ENCODE data around the gene CD96. TPM values are rescaled to one million over a fixed set of nuclear protein-coding genes. Genes with fewer than 3 reads are reported as not detected.

Gene CD96
- total RNA-seq, 1 donor from 2014 or later = 0.61 TPM

DNA sequence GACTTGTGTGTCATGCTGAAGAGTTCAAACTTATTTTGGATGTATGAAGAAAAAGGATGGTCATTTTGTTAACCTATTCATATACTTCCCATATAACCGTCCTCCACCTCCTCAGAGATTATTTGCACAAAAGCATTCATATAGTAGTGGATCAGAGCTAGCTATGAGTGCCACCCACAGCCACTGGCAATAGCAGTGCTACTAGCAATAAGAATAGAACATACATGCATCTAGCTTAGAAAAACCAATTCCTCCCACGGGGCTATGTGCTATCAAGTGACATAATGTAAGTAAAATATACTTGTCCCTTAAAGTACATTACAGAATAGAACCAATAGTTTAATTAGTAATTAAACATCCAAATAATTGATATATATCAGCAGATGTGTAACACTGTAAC, 63.5 kb downstream of the CD96 start:
- FAIRE-seq = no peak
- peaks cover 2% of the 10 kb centered on the region for H3K4me1 Mint-ChIP-seq (ENCODE audit: low read depth, unreplicated experiment)
- no peaks in the 10 kb centered on the region for H4K20me1 ChIP-seq (ENCODE audit: insufficient read depth, low read length)

GRCh38 chr3:111607240-111607920, 65.4 kb downstream of the CD96 start:
- TF ChIP-seq EZH2 (IDR thresholded peaks at IDR 0.05; ENCODE audit: insufficient read depth, low read length) = no peak
- TF ChIP-seq, protein P1, sequence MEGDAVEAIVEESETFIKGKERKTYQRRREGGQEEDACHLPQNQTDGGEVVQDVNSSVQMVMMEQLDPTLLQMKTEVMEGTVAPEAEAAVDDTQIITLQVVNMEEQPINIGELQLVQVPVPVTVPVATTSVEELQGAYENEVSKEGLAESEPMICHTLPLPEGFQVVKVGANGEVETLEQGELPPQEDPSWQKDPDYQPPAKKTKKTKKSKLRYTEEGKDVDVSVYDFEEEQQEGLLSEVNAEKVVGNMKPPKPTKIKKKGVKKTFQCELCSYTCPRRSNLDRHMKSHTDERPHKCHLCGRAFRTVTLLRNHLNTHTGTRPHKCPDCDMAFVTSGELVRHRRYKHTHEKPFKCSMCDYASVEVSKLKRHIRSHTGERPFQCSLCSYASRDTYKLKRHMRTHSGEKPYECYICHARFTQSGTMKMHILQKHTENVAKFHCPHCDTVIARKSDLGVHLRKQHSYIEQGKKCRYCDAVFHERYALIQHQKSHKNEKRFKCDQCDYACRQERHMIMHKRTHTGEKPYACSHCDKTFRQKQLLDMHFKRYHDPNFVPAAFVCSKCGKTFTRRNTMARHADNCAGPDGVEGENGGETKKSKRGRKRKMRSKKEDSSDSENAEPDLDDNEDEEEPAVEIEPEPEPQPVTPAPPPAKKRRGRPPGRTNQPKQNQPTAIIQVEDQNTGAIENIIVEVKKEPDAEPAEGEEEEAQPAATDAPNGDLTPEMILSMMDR (IDR thresholded peaks at IDR 0.05; ENCODE audit: insufficient read depth, low read depth, low read length) = no peak
- peaks cover 5% of the 10 kb centered on the region for H3K27me3 Mint-ChIP-seq (ENCODE audit: low read depth, unreplicated experiment)
- no peak overlapping the region for H3K27ac ChIP-seq (ENCODE audit: low read depth, low read length)
- no peak overlapping the region for H2AFZ ChIP-seq (ENCODE audit: low read depth, low read length)
- FAIRE-seq = no peak
- peaks cover 2% of the 10 kb centered on the region for H3K4me1 Mint-ChIP-seq (ENCODE audit: low read depth, unreplicated experiment)
- no peaks in the 10 kb centered on the region for H3K36me3 Mint-ChIP-seq (ENCODE audit: low read depth, unreplicated experiment)
- H3K4me2 ChIP-seq (ENCODE audit: low read length) = no peak overlapping the region
- no peaks in the 10 kb centered on the region for H3K9me3 ChIP-seq (ENCODE audit: insufficient read depth, low read depth, low read length)
- no peak overlapping the region for H3K4me3 Mint-ChIP-seq (ENCODE audit: unreplicated experiment)
- H3K36me3 ChIP-seq (ENCODE audit: insufficient read depth, low read length) = no peaks in the 10 kb centered on the region
- H3K9me3 Mint-ChIP-seq (ENCODE audit: unreplicated experiment) = no peaks in the 10 kb centered on the region
- H4K20me1 ChIP-seq (ENCODE audit: insufficient read depth, low read length) = no peaks in the 10 kb centered on the region
- H3K4me3 ChIP-seq (ENCODE audit: insufficient read depth, low read depth, low read length) = no peak overlapping the region
- no peaks in the 10 kb centered on the region for H3K79me2 ChIP-seq (ENCODE audit: insufficient read depth, low read length)
- DNase-seq (ENCODE audit: low read depth) = no peak
- no peaks in the 10 kb centered on the region for H3K4me1 ChIP-seq (ENCODE audit: insufficient read depth, low read length)
- no peak overlapping the region for H3K9ac ChIP-seq (ENCODE audit: low read length)
- no peaks in the 10 kb centered on the region for H3K27me3 ChIP-seq (ENCODE audit: insufficient read depth, low read length)
- no peak overlapping the region for H3K27ac Mint-ChIP-seq (ENCODE audit: unreplicated experiment)

More for the DNA sequence above, 63.5 kb downstream of the CD96 start:
- Mint-ChIP-seq H3K27me3 (ENCODE audit: low read depth, unreplicated experiment) (peaks cover 2% of the 10 kb centered on the region), H3K36me3 (ENCODE audit: low read depth, unreplicated experiment) (no peaks in the 10 kb centered on the region), H3K4me3 (ENCODE audit: unreplicated experiment) (no peak overlapping the region), H3K9me3 (ENCODE audit: unreplicated experiment) (no peaks in the 10 kb centered on the region), H3K27ac (ENCODE audit: unreplicated experiment) (no peak overlapping the region)
- Histone ChIP-seq H3K27me3 (ENCODE audit: insufficient read depth, low read length) (no peaks in the 10 kb centered on the region), H3K4me3 (ENCODE audit: insufficient read depth, low read depth, low read length) (no peak overlapping the region), H2AFZ (ENCODE audit: low read depth, low read length) (no peak overlapping the region), H3K9me3 (ENCODE audit: insufficient read depth, low read depth, low read length) (no peaks in the 10 kb centered on the region), H3K36me3 (ENCODE audit: insufficient read depth, low read length) (no peaks in the 10 kb centered on the region), H3K9ac (ENCODE audit: low read length) (no peak overlapping the region), H3K79me2 (ENCODE audit: insufficient read depth, low read length) (no peaks in the 10 kb centered on the region), H3K4me1 (ENCODE audit: insufficient read depth, low read length) (no peaks in the 10 kb centered on the region), H3K4me2 (ENCODE audit: low read length) (no peak overlapping the region), H3K27ac (ENCODE audit: low read depth, low read length) (no peak overlapping the region)
- no peak for DNase-seq (ENCODE audit: low read depth)
- TF ChIP-seq EZH2 (IDR thresholded peaks at IDR 0.05; ENCODE audit: insufficient read depth, low read length) = no peak
- TF ChIP-seq, protein P1 (IDR thresholded peaks at IDR 0.05; ENCODE audit: insufficient read depth, low read depth, low read length) = no peak

- no peaks in the 10 kb centered on the region for H3K9me3 Mint-ChIP-seq (ENCODE audit: unreplicated experiment)
- H3K27me3 ChIP-seq (ENCODE audit: insufficient read depth, low read length) = no peaks in the 10 kb centered on the region
- no peak overlapping the region for H3K4me2 ChIP-seq (ENCODE audit: low read length)
- no peak overlapping the region for H3K27ac Mint-ChIP-seq (ENCODE audit: unreplicated experiment)
- DNase-seq (ENCODE audit: low read depth) (no peak), FAIRE-seq (no peak)
- no peaks in the 10 kb centered on the region for H3K9me3 ChIP-seq (ENCODE audit: insufficient read depth, low read depth, low read length)
- no peaks in the 10 kb centered on the region for H3K79me2 ChIP-seq (ENCODE audit: insufficient read depth, low read length)
- H2AFZ ChIP-seq (ENCODE audit: low read depth, low read length) = no peak overlapping the region
- H3K27ac ChIP-seq (ENCODE audit: low read depth, low read length) = no peak overlapping the region
- H3K9ac ChIP-seq (ENCODE audit: low read length) = no peak overlapping the region
- peaks cover 5% of the 10 kb centered on the region for H3K27me3 Mint-ChIP-seq (ENCODE audit: low read depth, unreplicated experiment)
- H3K36me3 Mint-ChIP-seq (ENCODE audit: low read depth, unreplicated experiment) = no peaks in the 10 kb centered on the region
- no peak overlapping the region for H3K4me3 Mint-ChIP-seq (ENCODE audit: unreplicated experiment)
- no peaks in the 10 kb centered on the region for H3K36me3 ChIP-seq (ENCODE audit: insufficient read depth, low read length)
- peaks cover 2% of the 10 kb centered on the region for H3K4me1 Mint-ChIP-seq (ENCODE audit: low read depth, unreplicated experiment)
- no peak overlapping the region for H3K4me3 ChIP-seq (ENCODE audit: insufficient read depth, low read depth, low read length)
- H3K4me1 ChIP-seq (ENCODE audit: insufficient read depth, low read length) = no peaks in the 10 kb centered on the region
- no peaks in the 10 kb centered on the region for H4K20me1 ChIP-seq (ENCODE audit: insufficient read depth, low read length)
- TF ChIP-seq, protein P1 (IDR thresholded peaks at IDR 0.05; ENCODE audit: insufficient read depth, low read depth, low read length) = no peak
- no peak for TF ChIP-seq EZH2 (IDR thresholded peaks at IDR 0.05; ENCODE audit: insufficient read depth, low read length)
Measured at GRCh38 chr3:111608383-111608782, 66.4 kb downstream of the CD96 start.
